DOHH2 (cell line): Measurements from ENCODE around the gene TBC1D4.
A peak's percentile ranks its signal among the peaks of the same experiment; 100 is the strongest.

Source experiments
- H3F3A ChIP-seq: fragments of 200-600 bp; sonication (generic), shearing (Covaris generic); 2 replicates; pipeline ENCODE4 v1.6.0; 2016; ENCODE audit warnings: antibody characterized with exemption, mild to moderate bottlenecking; ENCODE audit not compliant: control insufficient read depth, insufficient read depth
- H3K27ac ChIP-seq: fragments of 200-600 bp; sonication (generic); 2 replicates; pipeline ENCODE4 v1.5.1; 2014; ENCODE audit warnings: low read depth, mild to moderate bottlenecking, low read length, moderate library complexity
- H3K27me3 ChIP-seq: fragments of 200-600 bp; sonication (generic); 2 replicates; pipeline ENCODE4 v1.6.1; 2014; ENCODE audit warnings: mild to moderate bottlenecking, low read length, mixed read lengths; ENCODE audit not compliant: control insufficient read depth
- H3K36me3 ChIP-seq: fragments of 200-600 bp; sonication (generic); 2 replicates; pipeline ENCODE4 v1.6.1; 2014; ENCODE audit warnings: mild to moderate bottlenecking, low read length, moderate library complexity, mixed read lengths; ENCODE audit not compliant: control insufficient read depth
- H3K4me1 ChIP-seq: fragments of 200-600 bp; sonication (generic); 2 replicates; pipeline ENCODE4 v1.6.1; 2014; ENCODE audit warnings: mild to moderate bottlenecking, low read length, mixed read lengths; ENCODE audit not compliant: control insufficient read depth
- H3K4me2 ChIP-seq: fragments of 200-600 bp; sonication (generic); 2 replicates; pipeline ENCODE4 v1.6.0; 2014; ENCODE audit warnings: mild to moderate bottlenecking, low read length, moderate library complexity
- H3K4me3 ChIP-seq: fragments of 200-600 bp; sonication (generic); 2 replicates; pipeline ENCODE4 v1.5.1; 2014; ENCODE audit warnings: mild to moderate bottlenecking, low read length, mixed read lengths
- H3K79me2 ChIP-seq: fragments of 200-600 bp; sonication (generic); 2 replicates; pipeline ENCODE4 v1.6.1; 2014; ENCODE audit warnings: mild to moderate bottlenecking, low read length, mixed read lengths; ENCODE audit not compliant: control insufficient read depth
- H3K9me2 ChIP-seq: fragments of 200-600 bp; sonication (generic); replicated peaks from 2 replicates; pipeline ENCODE4 v1.6.1; 2014; ENCODE audit warnings: mild to moderate bottlenecking, low read length, mixed read lengths; ENCODE audit not compliant: control insufficient read depth
- H3K9me3 ChIP-seq: fragments of 200-600 bp; sonication (generic); 2 replicates; pipeline ENCODE4 v1.6.1; 2014; ENCODE audit warnings: antibody characterized with exemption, low read length, mixed read lengths; ENCODE audit not compliant: control insufficient read depth, insufficient read depth
- H4K20me1 ChIP-seq: fragments of 200-600 bp; sonication (generic); 2 replicates; pipeline ENCODE4 v1.6.0; 2014; ENCODE audit warnings: low read depth, mild to moderate bottlenecking, antibody characterized with exemption, low read length, moderate library complexity; ENCODE audit not compliant: control insufficient read depth, insufficient read depth
- EZH2phosphoT487 ChIP-seq: fragments of 200-600 bp; sonication (generic); IDR thresholded peaks from 2 replicates; pipeline ENCODE4 v1.6.1; 2017; ENCODE audit warnings: borderline replicate concordance, mild to moderate bottlenecking, antibody characterized with exemption, low read length, moderate library complexity, mixed read lengths
- TF ChIP-seq, protein P1 (sequence below): fragments of 200-600 bp; sonication (generic); IDR thresholded peaks from one replicate; pipeline ENCODE4 v1.5.1; 2014; ENCODE audit warnings: antibody characterized with exemption, mild to moderate bottlenecking, low read depth, low read length; ENCODE audit not compliant: poor library complexity, severe bottlenecking

The TBC1D4 gene

DNA sequence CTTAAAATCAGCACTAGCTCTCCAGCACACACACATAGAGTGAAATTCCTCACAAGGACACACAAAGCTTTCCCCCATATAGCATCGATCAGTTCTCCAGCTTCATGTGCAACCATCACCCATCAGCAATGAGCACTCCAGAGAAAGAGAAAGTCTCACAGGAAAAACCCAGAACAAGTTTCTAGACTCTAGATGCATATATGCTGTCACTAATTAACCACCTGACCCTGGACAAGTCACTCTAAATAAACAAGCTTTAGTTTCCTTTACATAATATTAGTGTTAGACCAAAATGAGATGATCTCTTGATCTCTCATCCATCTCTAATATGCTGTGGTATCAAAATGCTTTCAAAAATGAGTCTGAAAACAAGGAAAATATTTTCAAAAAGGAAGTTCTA lies 81.2 kb downstream of the TBC1D4 start:
- Histone ChIP-seq H3F3A (peaks cover 47% of the 10 kb centered on the region), H3K27me3 (no peaks in the 10 kb centered on the region), H3K4me2 (peak overlapping the region; percentile 81), H3K36me3 (peaks cover 29% of the 10 kb centered on the region), H4K20me1 (no peaks in the 10 kb centered on the region), H3K9me2 (no peaks in the 10 kb centered on the region), H3K79me2 (peaks cover 100% of the 10 kb centered on the region), H3K4me1 (peaks cover 100% of the 10 kb centered on the region), H3K9me3 (peaks cover 6% of the 10 kb centered on the region; the same call in 1 of the 2 replicates), H3K27ac (peak overlapping the region; percentile 97), H3K4me3 (peak overlapping the region; percentile 40)
- TF ChIP-seq, protein P1, sequence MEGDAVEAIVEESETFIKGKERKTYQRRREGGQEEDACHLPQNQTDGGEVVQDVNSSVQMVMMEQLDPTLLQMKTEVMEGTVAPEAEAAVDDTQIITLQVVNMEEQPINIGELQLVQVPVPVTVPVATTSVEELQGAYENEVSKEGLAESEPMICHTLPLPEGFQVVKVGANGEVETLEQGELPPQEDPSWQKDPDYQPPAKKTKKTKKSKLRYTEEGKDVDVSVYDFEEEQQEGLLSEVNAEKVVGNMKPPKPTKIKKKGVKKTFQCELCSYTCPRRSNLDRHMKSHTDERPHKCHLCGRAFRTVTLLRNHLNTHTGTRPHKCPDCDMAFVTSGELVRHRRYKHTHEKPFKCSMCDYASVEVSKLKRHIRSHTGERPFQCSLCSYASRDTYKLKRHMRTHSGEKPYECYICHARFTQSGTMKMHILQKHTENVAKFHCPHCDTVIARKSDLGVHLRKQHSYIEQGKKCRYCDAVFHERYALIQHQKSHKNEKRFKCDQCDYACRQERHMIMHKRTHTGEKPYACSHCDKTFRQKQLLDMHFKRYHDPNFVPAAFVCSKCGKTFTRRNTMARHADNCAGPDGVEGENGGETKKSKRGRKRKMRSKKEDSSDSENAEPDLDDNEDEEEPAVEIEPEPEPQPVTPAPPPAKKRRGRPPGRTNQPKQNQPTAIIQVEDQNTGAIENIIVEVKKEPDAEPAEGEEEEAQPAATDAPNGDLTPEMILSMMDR: no peak
- no peak for TF ChIP-seq EZH2phosphoT487

DNA sequence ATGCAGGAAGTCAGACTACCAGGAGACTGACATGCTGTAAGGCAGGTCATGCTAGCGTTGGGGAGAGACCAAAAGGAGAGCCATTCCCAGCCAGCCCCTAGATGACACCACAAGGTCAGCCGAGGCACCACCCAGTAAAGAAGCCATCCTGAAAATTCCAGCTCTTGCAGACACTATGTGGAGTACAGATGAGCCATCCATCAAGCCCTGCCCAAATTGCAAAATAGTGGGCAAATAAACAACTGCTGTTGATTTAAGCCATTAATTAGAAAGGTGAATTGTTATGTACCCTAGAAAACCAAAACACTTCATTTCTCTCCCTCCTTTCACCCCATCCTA lies 82.1 kb downstream of the TBC1D4 start:
- Histone ChIP-seq H3K4me3 (0 out of 2 replicates have a peak overlapping the region, but pooled peaks have one; percentile 9), H3K79me2 (peaks cover 100% of the 10 kb centered on the region), H3K27me3 (no peaks in the 10 kb centered on the region), H3K9me3 (peaks cover 6% of the 10 kb centered on the region; the same call in 1 of the 2 replicates), H3K4me2 (peak overlapping the region; percentile 80), H3K27ac (peak overlapping the region; percentile 79; the same call in 1 of the 2 replicates), H3K36me3 (peaks cover 29% of the 10 kb centered on the region), H4K20me1 (no peaks in the 10 kb centered on the region), H3K9me2 (no peaks in the 10 kb centered on the region), H3K4me1 (peaks cover 100% of the 10 kb centered on the region), H3F3A (peaks cover 52% of the 10 kb centered on the region)
- TF ChIP-seq, protein P1: no peak
- TF ChIP-seq EZH2phosphoT487: no peak

DNA sequence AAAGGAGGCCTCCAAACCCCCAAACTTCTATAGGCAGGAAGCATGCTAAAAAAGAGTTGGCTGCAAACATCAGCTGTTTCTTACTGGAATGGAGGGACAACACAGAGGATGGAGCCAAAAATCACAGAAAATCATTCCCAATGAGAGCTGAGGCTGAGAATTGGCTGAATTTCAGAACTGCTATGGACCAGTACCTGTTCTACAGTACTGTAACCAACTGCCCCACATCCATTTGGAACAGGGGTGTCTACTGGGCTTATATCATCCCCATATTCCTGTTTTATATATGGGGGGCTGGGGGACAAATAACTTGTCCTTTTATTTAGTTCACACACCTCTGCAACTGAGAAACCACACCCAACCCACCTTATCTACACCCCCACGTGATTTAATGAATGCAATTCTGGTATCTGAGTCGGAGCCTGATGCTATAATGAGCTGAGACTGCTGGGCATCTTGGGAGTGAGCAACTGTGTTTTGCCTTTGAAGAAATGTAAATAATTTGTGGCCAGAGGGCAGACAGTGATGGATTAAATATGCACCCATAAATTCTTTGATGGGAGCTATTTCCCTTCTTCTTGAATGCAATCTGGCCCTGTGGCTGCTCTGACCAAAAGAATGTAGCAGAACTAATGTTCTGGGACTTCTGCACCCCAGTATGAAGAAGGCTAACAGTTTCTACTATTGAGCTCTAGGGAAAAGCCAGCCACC lies 82.6 kb downstream of the TBC1D4 start:
- Histone ChIP-seq H3F3A (peaks cover 54% of the 10 kb centered on the region), H3K4me2 (peak overlapping the region; percentile 80), H3K9me2 (no peaks in the 10 kb centered on the region), H3K27me3 (no peaks in the 10 kb centered on the region), H3K36me3 (peaks cover 29% of the 10 kb centered on the region), H3K27ac (peak overlapping the region; percentile 79), H3K4me3 (peak overlapping the region; percentile 63), H3K79me2 (peaks cover 100% of the 10 kb centered on the region), H4K20me1 (no peaks in the 10 kb centered on the region), H3K9me3 (peaks cover 6% of the 10 kb centered on the region; the same call in 1 of the 2 replicates), H3K4me1 (peaks cover 100% of the 10 kb centered on the region)
- no peak for TF ChIP-seq EZH2phosphoT487
- TF ChIP-seq, protein P1: no peak
